Measurements from ENCODE around the gene OSBPL7. TPM values are rescaled to one million over a fixed set of nuclear protein-coding genes. Genes with fewer than 3 reads are reported as not detected.
A peak's percentile ranks its signal among the peaks of the same experiment; 100 is the strongest.

The OSBPL7 gene
- total and polyA plus RNA-seq, 2 of the 13 experiments (the other 11 are each of a cell fraction or from before 2014, with no cell fraction given): 4.7 to 6.6 TPM

DNA sequence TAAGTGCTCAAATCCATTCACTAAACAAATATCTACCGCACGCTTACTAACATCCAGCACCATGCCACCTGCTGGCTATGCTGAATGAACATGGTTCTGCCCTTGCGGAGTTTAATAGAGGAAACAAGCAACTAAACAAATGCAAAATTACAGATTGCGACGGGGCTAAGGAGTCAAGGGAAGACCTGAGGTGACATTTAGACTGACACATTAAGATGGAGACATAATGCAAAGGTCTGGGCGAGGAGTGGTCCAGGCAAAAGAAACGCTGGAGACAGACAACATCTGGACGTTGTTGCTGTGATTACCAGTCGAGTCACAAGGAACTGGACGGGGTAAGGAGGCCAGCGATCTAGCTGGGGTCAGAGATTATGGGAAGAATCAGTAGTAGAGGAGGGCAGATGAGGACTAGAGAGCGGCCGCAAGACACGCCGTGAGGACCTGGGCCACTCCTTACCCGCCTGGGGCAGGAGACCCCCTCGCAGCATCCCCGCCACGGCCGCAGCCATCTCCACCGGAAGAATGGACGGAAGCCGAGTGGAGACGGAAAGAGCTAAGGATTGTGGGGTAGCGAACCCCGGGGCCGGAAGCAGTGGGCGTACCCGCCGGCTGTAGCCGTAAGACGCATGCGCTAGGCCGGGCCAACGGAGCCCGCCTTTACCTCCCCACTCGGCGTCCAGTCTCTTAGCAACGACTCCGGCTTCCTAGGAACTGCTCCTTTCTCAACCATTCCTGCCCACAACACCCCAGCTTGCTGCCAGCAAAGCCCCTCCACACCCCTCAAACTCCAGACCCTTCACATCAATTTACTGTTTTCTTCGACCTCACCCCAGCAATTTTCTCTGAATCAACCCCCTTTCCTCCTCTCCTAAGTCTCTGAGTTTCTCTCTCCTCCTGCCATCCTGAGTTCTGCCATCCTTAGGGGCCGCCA, 9.7 kb upstream of the OSBPL7 start, which contains the start of the genes LRRC46 and MRPL10 (continued):
- TF ChIP-seq ZHX2 (IDR thresholded peaks at IDR 0.05; ENCODE audit: low read depth): peak; percentile 73; the same call in 1 of the 2 replicates
- TF ChIP-seq ZHX2 (CRISPR knock-in tag; IDR thresholded peaks at IDR 0.05; ENCODE audit: borderline replicate concordance): no peak
- TF ChIP-seq SIN3B (IDR thresholded peaks at IDR 0.05; ENCODE audit: low read length): peak; percentile 79
- peak; percentile 96 for TF ChIP-seq THAP11 (CRISPR knock-in tag; IDR thresholded peaks at IDR 0.05)
- TF ChIP-seq, protein P1, sequence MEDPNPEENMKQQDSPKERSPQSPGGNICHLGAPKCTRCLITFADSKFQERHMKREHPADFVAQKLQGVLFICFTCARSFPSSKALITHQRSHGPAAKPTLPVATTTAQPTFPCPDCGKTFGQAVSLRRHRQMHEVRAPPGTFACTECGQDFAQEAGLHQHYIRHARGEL (CRISPR knock-in tag; IDR thresholded peaks at IDR 0.05): no peak
- no peak for TF ChIP-seq ZNF496 (CRISPR knock-in tag; IDR thresholded peaks at IDR 0.05; ENCODE audit: insufficient replicate concordance)
- peak; percentile 98 for TF ChIP-seq ARID4A (CRISPR knock-in tag; IDR thresholded peaks at IDR 0.05; ENCODE audit: borderline replicate concordance)
- TF ChIP-seq ARNT (IDR thresholded peaks at IDR 0.05): no peak
- TF ChIP-seq, protein P2, sequence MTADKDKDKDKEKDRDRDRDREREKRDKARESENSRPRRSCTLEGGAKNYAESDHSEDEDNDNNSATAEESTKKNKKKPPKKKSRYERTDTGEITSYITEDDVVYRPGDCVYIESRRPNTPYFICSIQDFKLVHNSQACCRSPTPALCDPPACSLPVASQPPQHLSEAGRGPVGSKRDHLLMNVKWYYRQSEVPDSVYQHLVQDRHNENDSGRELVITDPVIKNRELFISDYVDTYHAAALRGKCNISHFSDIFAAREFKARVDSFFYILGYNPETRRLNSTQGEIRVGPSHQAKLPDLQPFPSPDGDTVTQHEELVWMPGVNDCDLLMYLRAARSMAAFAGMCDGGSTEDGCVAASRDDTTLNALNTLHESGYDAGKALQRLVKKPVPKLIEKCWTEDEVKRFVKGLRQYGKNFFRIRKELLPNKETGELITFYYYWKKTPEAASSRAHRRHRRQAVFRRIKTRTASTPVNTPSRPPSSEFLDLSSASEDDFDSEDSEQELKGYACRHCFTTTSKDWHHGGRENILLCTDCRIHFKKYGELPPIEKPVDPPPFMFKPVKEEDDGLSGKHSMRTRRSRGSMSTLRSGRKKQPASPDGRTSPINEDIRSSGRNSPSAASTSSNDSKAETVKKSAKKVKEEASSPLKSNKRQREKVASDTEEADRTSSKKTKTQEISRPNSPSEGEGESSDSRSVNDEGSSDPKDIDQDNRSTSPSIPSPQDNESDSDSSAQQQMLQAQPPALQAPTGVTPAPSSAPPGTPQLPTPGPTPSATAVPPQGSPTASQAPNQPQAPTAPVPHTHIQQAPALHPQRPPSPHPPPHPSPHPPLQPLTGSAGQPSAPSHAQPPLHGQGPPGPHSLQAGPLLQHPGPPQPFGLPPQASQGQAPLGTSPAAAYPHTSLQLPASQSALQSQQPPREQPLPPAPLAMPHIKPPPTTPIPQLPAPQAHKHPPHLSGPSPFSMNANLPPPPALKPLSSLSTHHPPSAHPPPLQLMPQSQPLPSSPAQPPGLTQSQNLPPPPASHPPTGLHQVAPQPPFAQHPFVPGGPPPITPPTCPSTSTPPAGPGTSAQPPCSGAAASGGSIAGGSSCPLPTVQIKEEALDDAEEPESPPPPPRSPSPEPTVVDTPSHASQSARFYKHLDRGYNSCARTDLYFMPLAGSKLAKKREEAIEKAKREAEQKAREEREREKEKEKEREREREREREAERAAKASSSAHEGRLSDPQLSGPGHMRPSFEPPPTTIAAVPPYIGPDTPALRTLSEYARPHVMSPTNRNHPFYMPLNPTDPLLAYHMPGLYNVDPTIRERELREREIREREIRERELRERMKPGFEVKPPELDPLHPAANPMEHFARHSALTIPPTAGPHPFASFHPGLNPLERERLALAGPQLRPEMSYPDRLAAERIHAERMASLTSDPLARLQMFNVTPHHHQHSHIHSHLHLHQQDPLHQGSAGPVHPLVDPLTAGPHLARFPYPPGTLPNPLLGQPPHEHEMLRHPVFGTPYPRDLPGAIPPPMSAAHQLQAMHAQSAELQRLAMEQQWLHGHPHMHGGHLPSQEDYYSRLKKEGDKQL (CRISPR knock-in tag; IDR thresholded peaks at IDR 0.05; ENCODE audit: low read depth): no peak
- no peak for TF ChIP-seq ZNF546 (CRISPR knock-in tag; conservative IDR thresholded peaks at IDR 0.05)

Data from HepG2 (cell line).